Activated T-helper 1 cell treated with anti-CD3 and anti-CD28 coated beads, Interleukin-2, amount 50 U/mL, for 16 hours (primary cell): Measurements from ENCODE around the gene KHSRP.
"Not testable (repeated sequence)": the region's sequence is repeated elsewhere in the genome, so short reads cannot be mapped to it uniquely, and the experiment has no call there.

Experiments used
- DNase-seq, 2 donors: peaks; one replicate each; pipeline ENCODE4 v3.0.0-alpha.2; 2020; ENCODE audit warnings: low read depth in 1 of 2, low spot score in 1 of 2

Gene KHSRP

DNA sequence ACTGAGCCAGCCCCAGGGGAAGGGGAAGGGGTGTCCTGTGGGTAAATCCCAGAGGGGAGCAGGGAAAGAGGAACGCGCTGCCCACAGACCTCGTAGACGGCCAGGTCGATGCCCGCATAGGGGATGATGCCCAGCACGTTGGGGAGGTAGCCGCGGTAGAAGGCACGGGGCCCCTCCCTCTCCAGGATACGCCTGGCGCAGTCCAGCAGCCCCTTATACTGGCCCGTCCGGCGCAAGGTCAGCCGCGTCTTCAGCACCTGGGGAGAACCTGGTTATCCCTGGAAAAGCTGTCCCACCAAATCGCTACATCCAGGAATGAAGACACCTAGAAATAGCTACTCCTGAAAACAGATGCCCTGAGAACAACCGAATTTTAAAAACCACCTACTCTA lies 27.6 kb upstream of the KHSRP start:
- no peak for DNase-seq

- no peak for DNase-seq
These were observed 27.1 kb upstream of the KHSRP start for GRCh38 chr19:6451583-6452222.

DNA sequence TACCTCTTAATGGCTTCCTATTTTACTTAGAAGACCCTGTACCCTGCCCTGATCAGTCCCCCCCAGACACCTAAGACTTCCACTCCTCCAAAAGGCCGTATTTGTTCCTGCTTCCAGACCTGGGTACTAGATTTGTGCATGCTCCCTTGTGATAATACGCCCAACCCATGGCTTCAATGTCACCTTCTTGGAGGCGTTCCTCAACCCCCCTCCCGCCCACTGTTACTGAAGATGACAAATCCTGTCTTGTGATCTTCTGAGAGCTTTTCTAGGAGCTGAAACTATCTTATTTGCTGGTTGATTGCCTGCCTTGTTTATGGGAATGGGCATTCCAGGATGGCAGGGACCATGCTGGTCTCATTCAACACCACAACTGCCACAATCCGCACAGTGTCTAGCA lies 25.6 kb upstream of the KHSRP start:
- DNase-seq: no peak

GRCh38 chr19:6448045-6448444 lies 23.4 kb upstream of the KHSRP start:
- DNase-seq: no peak

DNA sequence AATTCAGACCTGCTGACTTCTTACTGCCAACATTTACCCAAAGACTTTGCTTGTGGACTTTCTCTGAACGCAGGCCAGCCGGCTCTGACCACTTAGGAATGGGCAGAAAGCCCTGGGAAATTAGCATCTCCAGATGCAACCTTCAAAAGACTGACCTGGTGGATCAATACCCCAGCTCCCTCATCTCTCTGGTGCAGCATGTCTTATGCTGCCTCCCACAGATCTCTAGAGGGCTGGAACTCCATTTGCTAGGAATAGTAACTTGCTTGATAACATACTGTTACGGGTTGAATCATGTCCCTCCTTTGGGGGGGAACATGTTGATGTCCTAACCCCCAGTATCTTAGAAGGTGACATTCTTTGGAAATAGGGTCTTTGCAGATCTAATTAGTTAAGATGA lies 21.8 kb upstream of the KHSRP start:
- no peak for DNase-seq

- DNase-seq: no peak
These were observed 19.4 kb upstream of the KHSRP start for GRCh38 chr19:6443986-6444385.

- DNase-seq: no peak
These were observed 17.6 kb upstream of the KHSRP start for GRCh38 chr19:6442087-6442688.

DNA sequence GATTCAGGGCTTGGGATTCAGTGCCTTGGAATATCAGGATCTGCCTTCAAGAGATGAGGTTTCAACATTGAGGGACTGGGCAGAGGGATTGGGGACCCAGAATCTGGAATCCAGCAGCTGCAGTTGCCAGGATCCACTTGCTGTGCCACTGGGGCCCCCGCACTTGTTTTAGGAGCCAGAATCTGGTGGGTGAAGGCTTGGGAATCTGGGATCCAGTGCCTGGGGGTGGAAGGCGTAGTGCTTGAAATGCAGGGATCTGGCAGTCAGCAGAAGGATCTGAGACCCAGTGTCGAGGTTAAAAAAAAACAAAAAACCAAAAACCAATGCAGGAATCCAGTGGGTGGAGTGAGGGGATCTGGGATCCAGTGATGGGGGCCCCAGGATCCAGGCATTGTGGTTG lies 16.3 kb upstream of the KHSRP start:
- no peak for DNase-seq

GRCh38 chr19:6439743-6440142 lies 15.1 kb upstream of the KHSRP start:
- DNase-seq: no peak

DNA sequence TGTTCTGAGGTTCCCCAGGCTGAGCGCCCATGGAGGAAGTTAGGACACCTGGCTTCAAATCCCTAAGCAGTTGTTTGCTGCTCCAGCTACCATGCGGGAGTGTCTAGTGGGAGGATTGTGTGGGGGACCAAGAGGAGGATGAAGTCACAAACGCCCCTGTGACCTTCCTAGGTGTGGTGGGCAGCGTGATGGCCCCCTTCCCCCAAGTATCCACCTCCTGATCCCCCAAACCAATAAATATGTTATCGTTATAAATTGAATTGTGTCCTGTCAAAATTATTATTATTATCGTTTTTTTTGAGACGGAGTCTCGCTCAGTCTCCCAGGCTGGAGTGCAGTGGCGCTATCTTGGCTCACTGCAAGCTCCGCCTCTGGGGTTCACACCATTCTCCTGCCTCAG lies 9.1 kb upstream of the KHSRP start, which contains the start of gene SLC25A41:
Gene SLC25A41 (minus strand): TSS at position 101 of the 400 bp plus-strand sequence. CDS start 70 bp downstream, at position 31.
- no peak for DNase-seq

- DNase-seq: no peak
These were observed 8.6 kb upstream of the KHSRP start for GRCh38 chr19:6433165-6433564.

DNA sequence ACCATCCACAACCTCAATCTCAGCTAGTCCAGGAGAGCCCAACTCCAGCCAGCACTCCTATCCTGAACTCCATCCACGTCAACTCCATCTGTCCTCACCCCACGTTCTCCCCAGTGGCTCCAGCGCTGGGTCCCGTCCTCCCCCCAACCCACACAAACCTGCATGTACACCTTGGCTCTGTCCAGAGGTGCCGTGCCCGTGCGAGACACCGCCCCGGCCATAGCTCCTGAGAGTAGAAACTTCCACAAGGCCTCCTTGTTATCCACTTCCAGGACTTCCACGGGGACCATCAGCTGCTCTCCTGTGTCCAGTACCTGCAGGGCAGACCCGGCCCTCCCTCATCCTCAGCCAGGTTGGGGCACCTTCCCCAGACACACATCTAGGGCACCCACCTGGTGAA lies 7.3 kb upstream of the KHSRP start:
- no peak for DNase-seq

DNA sequence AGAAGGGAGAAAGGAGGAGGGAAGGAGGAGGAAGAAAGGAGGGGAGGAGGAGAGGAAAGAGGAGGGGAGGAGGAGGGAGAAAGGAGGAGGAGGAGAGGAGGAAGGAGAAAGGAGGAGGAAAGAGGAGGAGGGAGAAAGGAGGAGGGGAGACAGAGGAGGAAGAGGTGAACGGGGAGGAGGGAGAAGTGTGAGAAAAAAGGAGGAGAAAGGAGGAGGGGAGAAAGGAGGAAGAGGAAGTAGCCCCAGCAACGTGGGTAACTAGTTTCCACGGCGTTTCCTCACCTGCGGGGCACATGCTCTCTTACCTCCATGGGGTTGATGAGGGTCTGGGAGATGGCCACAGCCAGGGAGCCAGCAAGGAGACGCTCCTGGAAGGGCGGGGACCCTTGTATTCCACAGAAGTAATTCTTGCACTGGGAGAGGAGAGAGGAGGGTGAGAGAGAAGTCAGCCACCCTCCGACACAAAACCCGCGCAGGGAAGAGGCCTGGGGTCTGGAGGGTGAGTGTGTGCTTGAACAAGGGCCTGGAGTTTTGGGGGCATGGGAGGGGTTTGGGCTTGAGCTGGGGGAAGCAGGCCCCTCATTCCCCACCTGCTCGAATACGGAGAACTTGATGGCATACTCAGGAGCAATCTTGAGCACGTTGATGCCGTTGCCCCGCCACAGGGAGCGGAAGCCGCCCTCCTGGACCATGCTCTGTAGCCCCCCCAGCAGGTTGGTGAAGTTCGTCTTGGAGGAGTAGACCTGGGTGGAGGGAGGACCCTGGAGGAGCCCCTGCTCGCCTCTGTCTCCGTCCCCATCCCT lies 5.0 kb upstream of the KHSRP start:
- no peak for DNase-seq

DNA sequence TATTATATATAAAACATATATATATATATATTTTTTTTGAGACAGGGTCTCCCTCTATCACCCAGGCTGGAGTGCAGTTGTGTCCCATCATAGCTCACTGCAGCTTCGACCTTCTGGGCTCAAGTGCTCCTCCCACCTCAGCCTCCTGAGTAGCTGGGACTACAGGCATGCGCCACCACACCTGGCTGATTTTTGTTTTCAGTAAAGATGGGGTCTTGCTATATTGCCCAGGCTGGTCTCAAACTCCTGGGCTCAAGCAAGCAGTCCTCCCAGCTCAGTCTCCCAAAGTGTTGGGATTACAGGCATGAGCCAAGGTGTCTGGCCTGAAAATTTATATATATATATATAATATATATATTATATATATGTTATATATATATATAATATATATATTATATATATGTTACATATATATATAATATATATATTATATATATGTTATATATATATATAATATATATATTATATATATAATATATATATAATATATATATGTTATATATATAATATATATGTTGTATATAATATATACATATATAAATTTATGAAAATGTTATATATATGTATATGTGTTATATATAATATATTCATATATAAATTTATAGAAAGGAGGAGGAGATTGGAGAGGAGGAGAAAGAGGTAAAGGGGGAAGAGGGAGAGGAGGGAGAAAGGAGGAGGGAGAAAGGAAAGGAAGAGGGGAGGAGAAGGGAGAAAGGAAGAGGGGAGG lies 4.2 kb upstream of the KHSRP start:
- not testable (repeated sequence) for DNase-seq

- DNase-seq: no peak
These were observed 2.5 kb upstream of the KHSRP start for GRCh38 chr19:6427131-6427530.

DNA sequence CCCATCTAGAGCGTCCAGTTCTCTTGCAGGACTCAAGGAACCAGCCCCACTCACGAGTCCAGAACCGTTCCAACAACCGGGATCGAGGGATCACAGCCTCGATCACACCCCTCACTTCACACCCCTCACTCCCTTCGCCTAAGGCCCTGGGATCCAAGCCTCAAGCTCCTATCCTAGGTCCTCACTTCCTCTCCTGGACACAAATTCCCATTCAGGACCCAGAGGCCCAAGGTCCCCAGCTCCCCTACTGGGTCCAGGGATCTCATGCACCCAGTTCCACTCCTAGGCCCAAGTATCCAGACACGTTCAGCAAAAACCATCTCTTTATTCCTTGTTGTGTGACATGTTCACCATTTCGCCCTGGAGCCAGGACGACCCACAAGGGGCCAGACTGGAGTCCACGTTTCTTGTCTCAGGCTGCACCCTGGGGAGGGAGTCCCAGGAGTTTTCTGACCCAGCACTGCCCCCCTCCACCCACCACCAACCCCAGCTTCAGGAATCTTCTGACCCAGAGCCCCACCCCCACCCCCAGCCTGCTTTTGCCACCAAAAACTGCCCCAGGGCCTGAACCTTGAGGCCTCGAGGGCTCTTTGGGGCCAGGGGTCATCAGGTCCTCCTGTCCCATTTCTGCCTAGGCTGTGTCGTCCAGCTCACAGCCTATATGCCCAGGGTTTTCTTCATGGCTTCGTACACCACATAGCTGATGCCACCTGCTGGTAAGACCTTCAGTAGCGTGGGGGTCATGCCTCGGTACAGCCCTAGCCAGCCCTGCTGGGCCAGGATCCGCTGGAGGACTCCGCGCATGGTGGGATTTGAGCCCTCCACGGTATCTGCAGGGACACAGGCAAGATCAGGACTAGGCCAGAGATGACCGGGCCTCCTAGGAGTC lies 1.4 kb upstream of the KHSRP start:
- no peak for DNase-seq

DNA sequence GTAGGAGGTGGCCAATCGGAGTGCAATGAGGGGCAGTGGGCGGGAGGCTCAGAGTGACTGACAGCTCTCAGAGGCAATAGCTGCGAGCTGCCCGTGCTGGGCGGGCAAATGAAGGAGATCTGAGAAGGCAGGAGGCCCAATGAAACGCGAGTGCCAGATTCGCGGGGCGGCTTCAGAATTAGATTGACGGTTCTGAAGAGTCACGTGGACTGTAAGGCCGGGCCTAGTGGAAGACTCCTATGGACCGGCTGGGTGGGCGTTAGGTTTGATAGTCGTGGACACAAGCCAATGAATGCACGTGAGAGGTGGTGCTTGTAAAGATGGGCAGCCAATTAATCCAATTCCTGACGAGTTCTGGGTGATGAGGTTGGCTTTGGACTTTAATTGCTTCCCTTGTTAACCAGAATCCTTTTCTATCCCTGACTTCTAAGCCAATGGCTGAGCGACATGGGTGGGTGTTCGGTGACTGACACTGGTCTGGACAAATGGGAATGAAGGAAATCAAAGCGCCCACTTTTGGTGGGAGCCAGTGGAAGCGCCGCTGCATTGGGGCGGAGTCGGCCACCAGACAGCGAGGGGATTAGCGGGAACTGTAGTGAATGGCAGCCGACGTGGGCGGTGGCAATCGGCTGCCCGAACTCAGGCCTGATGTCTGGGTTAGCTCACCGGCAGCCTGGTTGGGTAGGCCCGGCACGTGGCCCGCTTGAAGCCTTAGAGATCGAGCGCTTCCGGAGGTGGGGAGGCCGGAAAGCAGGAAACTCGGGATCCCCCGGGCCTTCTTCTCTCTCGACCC lies 524 bp upstream of the KHSRP start:
- DNase-seq: peak; percentile 95 to 99

DNA sequence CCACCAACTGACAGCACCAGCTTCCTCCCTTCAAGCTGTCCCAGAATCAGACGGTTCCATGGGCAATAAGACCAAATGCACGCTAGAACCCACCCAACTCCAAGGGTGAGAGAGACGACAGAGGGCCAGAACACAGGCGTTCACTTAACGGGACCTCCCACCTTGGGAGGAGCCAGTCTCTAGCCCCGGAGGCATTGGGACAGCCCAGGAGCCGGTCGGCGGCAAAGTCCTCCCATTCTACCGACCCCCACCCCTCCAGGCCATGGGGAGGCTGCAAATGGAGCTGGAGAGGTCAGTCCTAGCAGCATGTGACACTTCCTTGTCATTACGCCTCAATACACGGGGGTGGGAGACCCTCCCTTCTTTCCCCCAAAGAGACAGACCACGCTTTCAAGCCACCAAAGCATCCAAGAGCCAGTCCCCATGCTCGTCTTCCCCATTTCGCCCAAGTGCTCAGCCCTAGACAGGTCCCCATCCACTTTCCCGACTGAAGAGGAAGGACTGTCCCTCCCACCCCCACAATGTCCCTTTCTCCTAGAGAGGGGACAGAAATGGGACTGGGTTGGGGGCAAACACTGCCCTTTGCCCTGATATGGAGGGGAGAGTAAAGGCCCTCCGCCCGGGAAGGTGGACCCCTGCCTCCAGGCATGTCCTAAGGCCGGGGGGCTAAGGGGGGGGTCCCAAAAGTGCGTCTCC lies 964 bp downstream of the KHSRP start:
- no peak for DNase-seq
